Measurements from ENCODE around the gene KIFBP.
"Not testable (repeated sequence)": the region's sequence is repeated elsewhere in the genome, so short reads cannot be mapped to it uniquely, and the experiment has no call there.

The KIFBP gene

GRCh38 chr10:69005704-69006485 is 17.3 kb downstream of the KIFBP start:
- no peak for DNase-seq

- DNase-seq = no peak
Observed at GRCh38 chr10:69007260-69007659, 18.7 kb downstream of the KIFBP start.

DNA sequence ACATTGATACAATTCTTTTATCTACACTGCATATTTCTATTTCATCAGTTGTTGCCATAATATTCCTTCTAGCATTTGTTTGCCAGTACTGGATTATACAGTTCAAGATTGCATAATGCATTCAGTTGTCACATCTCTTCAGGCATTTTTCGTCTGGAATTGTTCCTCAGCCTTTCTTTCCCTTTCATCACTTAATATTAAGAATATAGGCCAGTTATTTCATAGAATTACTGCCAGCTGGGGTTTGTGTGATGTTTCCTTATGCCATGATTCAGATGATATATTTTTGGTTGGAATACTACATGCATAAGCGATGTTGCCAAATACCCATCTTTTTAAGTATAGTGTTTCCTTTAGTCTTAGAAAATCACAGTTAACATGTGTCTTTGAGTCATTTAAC is 20.8 kb downstream of the KIFBP start:
- no peak for DNase-seq

DNA sequence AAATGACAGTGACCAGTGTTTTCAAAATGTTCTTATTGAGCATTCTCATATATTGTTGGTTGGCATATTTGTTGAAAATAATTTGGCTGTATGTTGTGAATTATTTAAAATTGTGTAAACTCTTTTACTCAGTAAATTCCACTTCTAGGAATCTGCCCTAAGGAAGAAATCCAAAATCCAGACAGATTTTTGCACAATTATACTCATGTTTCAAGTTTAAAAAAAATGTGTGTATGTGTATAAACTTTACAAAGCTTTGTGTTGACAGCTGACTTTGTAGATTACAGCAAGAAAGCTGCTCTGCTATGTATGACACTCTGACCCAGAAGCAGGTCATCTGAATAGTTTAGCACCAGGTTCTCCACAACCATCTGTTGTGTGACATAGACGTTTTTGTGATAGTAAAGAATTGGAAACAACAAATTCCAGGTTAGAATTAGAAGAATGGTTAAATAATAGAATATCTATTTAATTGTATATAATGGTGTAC is 21.6 kb downstream of the KIFBP start:
- DNase-seq = no peak

- DNase-seq = not testable (repeated sequence)
Observed at GRCh38 chr10:69012778-69013177, 24.2 kb downstream of the KIFBP start.

DNA sequence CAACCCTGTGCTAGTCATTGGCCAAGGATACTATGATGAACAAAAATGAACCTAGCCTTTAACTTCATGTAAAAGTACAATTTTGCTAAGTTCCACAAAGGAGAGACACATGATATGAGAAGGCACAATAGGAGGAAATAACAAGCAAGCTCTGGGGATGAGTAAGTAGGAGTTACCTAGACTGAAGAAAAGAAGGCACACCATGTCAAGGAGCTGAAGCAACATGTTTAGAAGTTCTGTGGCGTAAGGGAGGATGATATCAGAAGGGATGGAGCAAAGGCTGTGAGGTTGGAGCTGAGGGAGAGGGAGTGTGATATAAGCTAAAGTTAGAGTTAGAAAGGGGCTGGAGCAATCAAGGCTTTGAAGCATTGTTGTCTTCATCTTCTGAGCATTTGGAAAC is 25.6 kb downstream of the KIFBP start:
- DNase-seq = no peak

- DNase-seq = no peak
Observed at GRCh38 chr10:69018613-69019012, 30.0 kb downstream of the KIFBP start.

GRCh38 chr10:69022611-69023010 is 34.0 kb downstream of the KIFBP start:
- no peak for DNase-seq

DNA sequence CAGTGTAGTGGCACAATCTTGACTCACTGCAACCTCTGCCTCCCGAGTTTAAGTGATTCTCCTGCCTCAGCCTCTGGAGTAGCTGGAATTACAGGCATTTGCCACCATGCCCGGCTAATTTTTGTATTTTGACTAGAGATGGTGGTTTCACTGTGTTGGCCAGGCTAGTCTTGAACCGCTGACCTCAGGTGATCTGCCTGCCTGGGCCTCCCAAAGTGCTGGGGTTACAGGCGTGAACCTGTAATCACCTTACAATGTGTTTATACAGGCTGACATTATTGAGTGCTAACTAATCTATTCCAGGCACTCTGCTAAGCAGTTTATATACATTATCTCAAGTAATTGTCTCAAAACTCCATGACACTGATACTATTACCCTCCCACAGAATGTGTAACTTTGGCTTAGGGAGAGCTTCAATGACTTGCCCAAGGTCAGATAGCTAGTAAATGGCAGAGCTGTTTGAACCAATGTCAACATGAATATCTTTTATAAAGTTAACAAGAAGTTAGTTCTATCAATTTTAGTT is 36.8 kb downstream of the KIFBP start:
- no peak for DNase-seq

- DNase-seq = no peak
Observed at GRCh38 chr10:69033256-69033655, 44.7 kb downstream of the KIFBP start.

DNA sequence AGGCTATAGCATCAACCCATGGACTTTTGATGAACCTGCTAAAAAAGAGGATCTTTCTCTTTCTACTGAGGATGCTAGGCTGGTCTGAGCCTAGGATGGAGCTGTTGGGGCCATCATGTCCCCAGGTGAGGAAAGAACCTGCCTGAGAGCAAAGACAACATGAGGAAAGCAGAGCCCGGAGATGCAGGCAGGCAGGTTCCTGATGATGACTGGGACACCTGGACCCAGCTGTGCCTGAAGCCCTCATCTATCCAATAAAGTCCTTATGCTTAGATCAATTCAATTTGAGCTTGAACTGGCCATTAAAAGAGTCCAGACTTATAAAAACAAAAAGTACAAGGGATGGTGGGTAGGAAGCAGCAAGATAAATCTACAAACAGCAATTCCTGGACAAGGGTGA is 48.9 kb downstream of the KIFBP start:
- DNase-seq = no peak

GRCh38 chr10:69040904-69041303 is 52.3 kb downstream of the KIFBP start:
- DNase-seq = not testable (repeated sequence)

GRCh38 chr10:69042417-69042816 is 53.8 kb downstream of the KIFBP start:
- DNase-seq = no peak

GRCh38 chr10:69042838-69043237 is 54.2 kb downstream of the KIFBP start:
- DNase-seq = no peak

- DNase-seq = no peak
Observed at GRCh38 chr10:69043931-69044531, 55.4 kb downstream of the KIFBP start.

- DNase-seq = no peak
Observed at GRCh38 chr10:69044546-69044945, 55.9 kb downstream of the KIFBP start.

DNA sequence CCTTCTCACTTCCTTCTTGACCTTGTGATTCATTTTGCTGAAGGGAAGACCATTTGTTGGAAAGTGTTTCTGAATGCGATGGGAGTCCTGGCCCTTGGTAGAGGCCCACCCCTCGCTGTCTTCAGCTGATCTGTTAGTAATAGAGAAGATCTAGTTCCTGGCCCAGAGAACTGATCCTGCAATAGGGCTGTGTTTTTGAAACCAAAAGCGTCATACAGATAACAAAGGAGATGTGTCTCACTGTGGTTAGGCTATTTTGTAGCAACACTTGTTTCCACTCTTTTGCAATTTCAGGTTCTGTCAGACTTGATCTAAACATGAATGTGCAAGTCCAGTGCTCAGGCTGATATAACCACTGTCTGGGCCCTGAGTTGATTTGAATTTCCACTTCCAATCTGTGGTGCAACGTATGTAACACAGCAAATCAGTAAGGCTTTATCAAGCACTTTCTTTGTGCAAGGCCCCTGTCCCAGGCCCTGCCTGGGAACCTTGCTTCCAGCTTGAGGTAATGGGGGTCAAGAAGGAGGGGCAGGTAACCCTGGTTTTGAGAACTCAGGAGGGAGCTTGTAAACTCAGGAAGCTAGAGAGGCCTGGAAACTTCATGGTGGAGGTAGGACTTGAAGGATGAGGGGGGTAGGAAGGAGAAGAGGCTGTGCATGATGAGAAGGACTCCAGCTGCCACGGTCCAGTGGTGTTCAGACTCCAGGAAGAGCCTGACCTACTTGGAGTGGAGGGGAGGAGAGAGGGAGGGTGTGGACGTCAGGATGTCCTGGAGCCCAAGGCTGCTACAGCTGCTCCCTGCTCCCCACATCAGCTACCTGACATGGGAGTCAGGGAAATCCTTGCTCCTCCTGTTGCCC is 57.1 kb downstream of the KIFBP start:
- DNase-seq = no peak

DNA sequence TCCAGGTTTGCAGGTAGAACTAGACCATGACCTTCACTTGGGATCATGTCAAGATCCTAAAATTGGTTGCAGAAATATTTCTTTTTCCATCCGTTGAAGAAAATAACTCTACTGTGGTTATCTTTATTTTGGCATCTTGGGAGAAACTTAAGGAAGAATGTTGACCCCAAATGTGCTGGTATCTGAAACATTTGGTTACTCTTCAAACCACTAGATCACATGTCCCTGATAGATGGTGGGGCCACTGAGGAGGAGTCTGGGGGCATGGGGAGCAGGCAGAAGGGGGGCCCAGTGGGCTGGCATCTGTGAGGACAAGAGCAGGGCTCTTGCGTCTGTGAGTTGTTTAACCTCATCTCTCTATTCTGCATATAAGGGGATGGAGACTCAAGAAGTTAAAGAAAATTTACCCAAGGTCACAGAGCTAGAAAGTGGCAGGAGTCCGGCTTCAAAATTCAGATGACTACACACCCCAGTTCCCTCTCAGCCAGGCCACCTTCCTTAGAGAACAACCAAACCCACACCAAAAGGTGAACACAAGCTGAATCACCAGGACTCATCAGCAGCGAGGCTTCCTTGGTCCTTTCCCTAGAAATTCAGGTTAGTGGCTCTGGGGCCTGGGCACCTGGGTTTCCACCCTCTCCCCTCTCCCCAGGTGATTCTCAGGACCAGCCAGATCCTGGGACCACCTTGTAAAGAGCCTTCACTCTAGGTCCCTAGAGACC is 58.7 kb downstream of the KIFBP start:
- DNase-seq = no peak

DNA sequence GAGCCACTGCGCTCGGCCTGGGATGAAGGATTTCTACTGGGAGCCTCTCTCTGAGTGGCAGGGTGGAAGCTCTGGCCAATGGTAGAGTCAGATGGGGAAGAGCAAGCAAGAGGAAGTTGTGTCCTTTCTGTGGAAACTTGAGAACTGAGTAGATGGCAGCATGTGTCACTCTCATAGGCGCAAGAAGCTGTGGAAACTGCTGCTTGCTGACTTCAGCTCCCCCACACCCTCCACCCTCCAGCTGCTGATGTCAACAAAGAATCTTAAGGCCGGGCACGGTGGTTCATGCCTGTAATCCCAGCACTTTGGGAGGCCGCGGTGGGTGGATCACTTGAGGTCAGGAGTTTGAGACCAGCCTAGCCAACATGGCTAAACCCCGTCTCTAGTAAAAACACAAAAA is 59.5 kb downstream of the KIFBP start:
- DNase-seq = peak in 1 of 2 donors; percentile 47

DNA sequence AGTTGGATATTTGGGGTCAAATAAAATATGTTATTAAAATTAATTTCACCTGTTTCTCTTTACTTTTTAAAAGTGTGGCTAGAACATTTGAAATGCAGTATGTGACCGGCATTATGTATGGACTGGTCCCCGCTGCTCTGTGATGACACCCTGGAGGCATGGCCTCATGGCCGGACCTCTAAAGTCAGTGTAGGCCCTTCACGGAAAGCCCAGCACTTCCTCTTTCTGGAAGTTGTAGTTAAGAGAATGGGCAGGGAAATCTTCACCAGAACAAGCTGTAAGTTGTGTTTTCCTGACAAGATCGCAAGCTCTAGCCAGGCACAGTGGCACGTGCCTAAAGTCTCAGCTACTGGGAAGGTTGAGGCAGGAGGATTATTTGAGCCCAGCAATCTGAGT is 61.0 kb downstream of the KIFBP start:
- DNase-seq = no peak

DNA sequence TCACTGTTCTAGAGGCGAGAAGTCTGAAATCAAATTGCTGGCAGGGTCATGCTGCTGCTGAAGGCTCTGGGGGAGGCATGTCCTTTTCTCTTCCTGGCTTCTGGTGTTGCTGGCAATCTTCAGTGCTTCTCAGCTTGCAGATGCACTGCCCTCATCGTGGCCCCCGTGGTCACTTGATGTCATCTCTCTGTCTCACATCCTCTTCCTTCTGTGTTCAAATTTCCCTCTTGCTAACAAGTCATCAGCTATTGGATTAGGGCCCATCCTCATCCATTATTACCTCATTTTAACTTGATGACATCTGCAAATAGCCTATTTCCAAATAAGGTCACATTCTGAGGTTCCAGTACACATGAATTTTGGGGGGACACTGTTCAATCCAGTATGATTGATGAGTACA is 62.7 kb downstream of the KIFBP start:
- DNase-seq = no peak

DNA sequence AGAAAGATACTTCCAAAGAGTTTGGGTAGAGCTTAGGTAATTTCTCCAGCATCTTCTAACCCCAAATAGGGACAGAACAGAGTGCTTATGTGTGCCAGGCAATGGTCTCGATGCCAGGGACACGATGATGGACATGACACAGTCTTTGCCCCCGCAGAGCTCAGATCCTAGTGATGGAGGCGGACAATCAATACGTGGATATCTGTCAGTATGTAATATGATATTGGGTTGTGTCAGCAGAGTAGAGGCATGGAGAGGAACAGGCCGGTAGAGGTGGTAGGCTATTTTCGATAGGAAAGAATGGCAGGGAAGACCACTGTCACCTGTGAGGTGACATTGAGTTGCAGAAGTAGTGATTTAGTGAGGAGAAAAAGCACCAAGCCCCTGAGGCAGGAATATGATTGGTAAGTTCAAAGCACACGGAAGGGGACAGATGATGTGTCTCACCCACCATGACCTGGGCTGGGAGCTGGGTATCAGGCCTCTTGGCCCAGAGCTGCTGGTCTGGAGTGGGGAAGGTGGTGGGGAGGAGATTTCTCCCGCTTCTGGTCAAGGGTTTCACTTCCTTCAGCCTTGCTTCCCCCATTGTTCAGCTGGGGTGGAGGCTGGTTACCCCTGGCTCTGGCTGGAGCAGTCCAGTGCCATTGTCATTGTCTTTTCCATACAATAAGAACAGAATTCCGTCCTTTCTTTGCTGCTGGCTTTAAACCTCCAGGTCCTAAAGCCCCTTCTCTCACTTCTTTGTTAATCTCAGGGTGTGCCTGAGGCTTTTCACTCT is 63.3 kb downstream of the KIFBP start:
- DNase-seq = peak in 1 of 2 donors; percentile 5

Measured in hippocampal formation (tissue), 2 donors.